ENCODE measurements around the gene CDK2. TPM values are rescaled to one million over a fixed set of nuclear protein-coding genes. Genes with fewer than 3 reads are reported as not detected.

The CDK2 gene
- polyA plus RNA-seq, 1 of the 3 experiments (the other 2 are of a cell fraction), result 43.3 TPM

DNA sequence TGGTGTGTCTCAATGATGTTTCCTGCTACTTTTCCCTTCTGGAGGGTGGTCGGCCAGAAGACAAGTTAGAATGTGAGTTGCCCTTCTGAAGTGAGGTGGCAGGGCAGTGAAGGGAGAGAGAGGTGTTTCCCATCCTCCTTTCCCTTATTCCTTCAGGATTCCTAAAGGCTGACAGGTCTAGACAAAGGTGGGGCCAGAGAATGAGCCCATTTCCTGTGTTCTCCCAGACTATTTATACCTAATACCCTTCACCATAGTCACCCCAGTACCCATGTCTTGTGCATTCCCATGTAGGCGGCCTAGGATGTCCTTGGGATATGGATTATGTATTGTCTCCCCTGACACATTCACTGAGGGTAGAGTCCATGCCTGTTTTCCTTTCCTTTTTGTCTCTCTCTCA is 28.6 kb upstream of the CDK2 start:
- POLR2A ChIA-PET, result no interaction called here
- no peak overlapping the region for H3K4me2 ChIP-seq
- CTCF ChIA-PET, result interaction anchor here (1.0 to 10.8 kb wide), 4 partner anchors 11 to 200 kb away, joined by 3 to 96 read pairs (median 23); no protein-coding TSS in a partner anchor
- H3K79me2 ChIP-seq (ENCODE audit: insufficient read depth), result peaks cover 13% of the 10 kb centered on the region; the same call in 1 of the 2 replicates
- no peak overlapping the region for H2AFZ ChIP-seq (ENCODE audit: low read depth)
- H3K9me2 ChIP-seq, result no peaks in the 10 kb centered on the region
- no peaks in the 10 kb centered on the region for H3K27me3 ChIP-seq (ENCODE audit: insufficient read depth)
- H3K9ac ChIP-seq, result no peak overlapping the region
- H4K20me1 ChIP-seq (ENCODE audit: insufficient read depth), result no peaks in the 10 kb centered on the region
- peaks cover 10% of the 10 kb centered on the region in 2 experiments; a peak in 2 of 4 replicates for H3K4me1 ChIP-seq (ENCODE audit: control insufficient read depth in 1 of 2, insufficient read depth in 2 of 2, low read depth in 1 of 2, low read length in 1 of 2)
- H3K4me3 ChIP-seq (ENCODE audit: low read depth in 2 of 2, low read length in 1 of 2), result no peak overlapping the region
- H3K9me3 ChIP-seq, result no peaks in the 10 kb centered on the region
- WGBS (ENCODE audit: low lambda C conversion rate), result 49% methylated on average over 2 of the region's 2 CpGs
- peaks cover 7% of the 10 kb centered on the region for H3F3A ChIP-seq (replicated peaks; ENCODE audit: insufficient read depth)
- peaks cover 20 to 34% of the 10 kb centered on the region in 2 experiments for H3K36me3 ChIP-seq (replicated peaks in 1 of 2; ENCODE audit: control insufficient read depth in 1 of 2, insufficient read depth in 2 of 2, low read length in 1 of 2)
- TF ChIP-seq, protein P1, sequence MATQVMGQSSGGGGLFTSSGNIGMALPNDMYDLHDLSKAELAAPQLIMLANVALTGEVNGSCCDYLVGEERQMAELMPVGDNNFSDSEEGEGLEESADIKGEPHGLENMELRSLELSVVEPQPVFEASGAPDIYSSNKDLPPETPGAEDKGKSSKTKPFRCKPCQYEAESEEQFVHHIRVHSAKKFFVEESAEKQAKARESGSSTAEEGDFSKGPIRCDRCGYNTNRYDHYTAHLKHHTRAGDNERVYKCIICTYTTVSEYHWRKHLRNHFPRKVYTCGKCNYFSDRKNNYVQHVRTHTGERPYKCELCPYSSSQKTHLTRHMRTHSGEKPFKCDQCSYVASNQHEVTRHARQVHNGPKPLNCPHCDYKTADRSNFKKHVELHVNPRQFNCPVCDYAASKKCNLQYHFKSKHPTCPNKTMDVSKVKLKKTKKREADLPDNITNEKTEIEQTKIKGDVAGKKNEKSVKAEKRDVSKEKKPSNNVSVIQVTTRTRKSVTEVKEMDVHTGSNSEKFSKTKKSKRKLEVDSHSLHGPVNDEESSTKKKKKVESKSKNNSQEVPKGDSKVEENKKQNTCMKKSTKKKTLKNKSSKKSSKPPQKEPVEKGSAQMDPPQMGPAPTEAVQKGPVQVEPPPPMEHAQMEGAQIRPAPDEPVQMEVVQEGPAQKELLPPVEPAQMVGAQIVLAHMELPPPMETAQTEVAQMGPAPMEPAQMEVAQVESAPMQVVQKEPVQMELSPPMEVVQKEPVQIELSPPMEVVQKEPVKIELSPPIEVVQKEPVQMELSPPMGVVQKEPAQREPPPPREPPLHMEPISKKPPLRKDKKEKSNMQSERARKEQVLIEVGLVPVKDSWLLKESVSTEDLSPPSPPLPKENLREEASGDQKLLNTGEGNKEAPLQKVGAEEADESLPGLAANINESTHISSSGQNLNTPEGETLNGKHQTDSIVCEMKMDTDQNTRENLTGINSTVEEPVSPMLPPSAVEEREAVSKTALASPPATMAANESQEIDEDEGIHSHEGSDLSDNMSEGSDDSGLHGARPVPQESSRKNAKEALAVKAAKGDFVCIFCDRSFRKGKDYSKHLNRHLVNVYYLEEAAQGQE (IDR thresholded peaks at IDR 0.05; ENCODE audit: low read depth, low read length), result no peak
- peak overlapping the region in 1 of 2 experiments; percentile 42; a peak in 2 of 4 replicates for H3K27ac ChIP-seq (ENCODE audit: low read depth in 2 of 2, low read length in 1 of 2)
- DNase-seq, result no peak

DNA sequence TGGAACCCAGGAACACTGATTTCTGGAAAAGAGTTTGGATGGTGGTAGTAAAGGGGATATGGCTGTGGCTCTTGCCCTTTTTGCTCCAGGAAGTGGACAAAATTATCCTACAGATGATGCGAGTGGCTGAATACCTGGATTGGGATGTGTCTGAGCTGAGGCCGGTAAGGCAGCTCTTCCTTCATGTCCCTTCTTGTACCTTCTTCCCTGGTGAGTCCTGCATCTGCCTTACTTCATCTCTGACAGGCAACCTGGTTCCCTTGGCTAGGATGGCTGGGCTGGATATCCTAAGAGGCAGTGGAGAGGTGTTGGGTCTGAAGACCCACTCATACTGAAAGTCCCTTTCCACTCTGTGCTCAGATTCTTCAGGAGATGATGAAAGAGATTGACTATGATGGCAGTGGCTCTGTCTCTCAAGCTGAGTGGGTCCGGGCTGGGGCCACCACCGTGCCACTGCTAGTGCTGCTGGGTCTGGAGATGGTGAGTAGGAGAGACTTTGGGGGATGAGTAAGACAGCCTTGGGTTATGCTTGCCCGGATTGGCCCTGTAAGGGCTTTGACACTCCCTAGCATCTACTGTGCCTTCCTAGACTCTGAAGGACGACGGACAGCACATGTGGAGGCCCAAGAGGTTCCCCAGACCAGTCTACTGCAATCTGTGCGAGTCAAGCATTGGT is 27.7 kb upstream of the CDK2 start:
- Histone ChIP-seq H3K9ac (no peak overlapping the region), H3K9me3 (no peaks in the 10 kb centered on the region), H4K20me1 (ENCODE audit: insufficient read depth) (no peaks in the 10 kb centered on the region), H3K4me3 (ENCODE audit: low read depth in 2 of 2, low read length in 1 of 2) (no peak overlapping the region), H3K79me2 (ENCODE audit: insufficient read depth) (peaks cover 4% of the 10 kb centered on the region; the same call in 1 of the 2 replicates), H2AFZ (ENCODE audit: low read depth) (no peak overlapping the region), H3K27ac (ENCODE audit: low read depth in 2 of 2, low read length in 1 of 2) (no peak overlapping the region), H3K4me2 (no peak overlapping the region), H3F3A (replicated peaks; ENCODE audit: insufficient read depth) (peaks cover 6% of the 10 kb centered on the region), H3K4me1 (ENCODE audit: control insufficient read depth in 1 of 2, insufficient read depth in 2 of 2, low read depth in 1 of 2, low read length in 1 of 2) (peaks cover 3 to 9% of the 10 kb centered on the region in 2 experiments; a peak in 2 of 4 replicates), H3K9me2 (no peaks in the 10 kb centered on the region), H3K36me3 (replicated peaks in 1 of 2; ENCODE audit: control insufficient read depth in 1 of 2, insufficient read depth in 2 of 2, low read length in 1 of 2) (peaks cover 27 to 34% of the 10 kb centered on the region in 2 experiments), H3K27me3 (ENCODE audit: insufficient read depth) (no peaks in the 10 kb centered on the region)
- ChIA-PET POLR2A (no interaction called here), CTCF (interaction anchor here (0.7 to 10.8 kb wide), 21 partner anchors 8 to 214 kb away, joined by 3 to 96 read pairs (median 5); partner anchors contain the start of genes DGKA, ORMDL2, PYM1 and RAB5B)
- DNase-seq, result no peak
- WGBS (ENCODE audit: low lambda C conversion rate), result 97% methylated on average over 5 of the region's 8 CpGs
- TF ChIP-seq, protein P2, sequence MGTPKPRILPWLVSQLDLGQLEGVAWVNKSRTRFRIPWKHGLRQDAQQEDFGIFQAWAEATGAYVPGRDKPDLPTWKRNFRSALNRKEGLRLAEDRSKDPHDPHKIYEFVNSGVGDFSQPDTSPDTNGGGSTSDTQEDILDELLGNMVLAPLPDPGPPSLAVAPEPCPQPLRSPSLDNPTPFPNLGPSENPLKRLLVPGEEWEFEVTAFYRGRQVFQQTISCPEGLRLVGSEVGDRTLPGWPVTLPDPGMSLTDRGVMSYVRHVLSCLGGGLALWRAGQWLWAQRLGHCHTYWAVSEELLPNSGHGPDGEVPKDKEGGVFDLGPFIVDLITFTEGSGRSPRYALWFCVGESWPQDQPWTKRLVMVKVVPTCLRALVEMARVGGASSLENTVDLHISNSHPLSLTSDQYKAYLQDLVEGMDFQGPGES (IDR thresholded peaks at IDR 0.05; ENCODE audit: low read depth, low read length), result no peak
- no peak for TF ChIP-seq FOSL2 (IDR thresholded peaks at IDR 0.05; ENCODE audit: borderline replicate concordance, low read depth)
